ENCODE measurements around the gene KHSRP. TPM values are rescaled to one million over a fixed set of nuclear protein-coding genes. Genes with fewer than 3 reads are reported as not detected.
"Not testable (repeated sequence)": the region's sequence is repeated elsewhere in the genome, so short reads cannot be mapped to it uniquely, and the experiment has no call there.

The KHSRP gene
- total RNA-seq, 2 donors from 2014 or later = 54.0 to 83.4 TPM

DNA sequence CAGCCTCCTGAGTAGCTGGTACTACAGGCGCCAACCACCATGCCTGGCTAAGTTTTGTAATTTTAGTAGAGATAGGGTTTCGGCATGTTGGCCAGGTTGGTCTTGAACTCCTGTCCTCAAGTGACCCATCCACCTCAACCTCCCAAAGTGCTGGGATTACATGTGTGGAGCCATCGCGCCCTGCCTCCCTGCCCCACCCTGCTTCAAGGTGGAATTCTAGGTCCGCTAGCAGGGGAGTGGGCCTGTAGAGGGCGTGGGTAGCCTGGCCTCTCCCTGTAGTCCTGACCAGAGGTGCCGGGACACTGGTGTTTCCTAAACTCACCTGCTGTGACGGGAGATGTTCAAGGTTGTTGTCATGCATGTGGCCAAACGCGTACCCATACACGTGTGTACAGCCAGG lies 8.6 kb upstream of the KHSRP start:
- WGBS, 2 donors = 84 to 92% methylated on average over 2 to 11 of the region's 11 CpGs
- intact Hi-C loops (cut with DNase I) = no loop called here
- H3K27ac ChIP-seq = no peak overlapping the region
- no peaks in the 10 kb centered on the region for H3K4me1 ChIP-seq
- H3K4me3 ChIP-seq = no peak overlapping the region
- H3K9me3 ChIP-seq = no peaks in the 10 kb centered on the region
- no peaks in the 10 kb centered on the region for H3K27me3 ChIP-seq
- ATAC-seq (no peak), DNase-seq (no peak)
- no peaks in the 10 kb centered on the region for H3K36me3 ChIP-seq (replicated peaks in 1 of 2; ENCODE audit: insufficient read depth in 1 of 2, low read depth in 2 of 2)
- TF ChIP-seq, protein P1, sequence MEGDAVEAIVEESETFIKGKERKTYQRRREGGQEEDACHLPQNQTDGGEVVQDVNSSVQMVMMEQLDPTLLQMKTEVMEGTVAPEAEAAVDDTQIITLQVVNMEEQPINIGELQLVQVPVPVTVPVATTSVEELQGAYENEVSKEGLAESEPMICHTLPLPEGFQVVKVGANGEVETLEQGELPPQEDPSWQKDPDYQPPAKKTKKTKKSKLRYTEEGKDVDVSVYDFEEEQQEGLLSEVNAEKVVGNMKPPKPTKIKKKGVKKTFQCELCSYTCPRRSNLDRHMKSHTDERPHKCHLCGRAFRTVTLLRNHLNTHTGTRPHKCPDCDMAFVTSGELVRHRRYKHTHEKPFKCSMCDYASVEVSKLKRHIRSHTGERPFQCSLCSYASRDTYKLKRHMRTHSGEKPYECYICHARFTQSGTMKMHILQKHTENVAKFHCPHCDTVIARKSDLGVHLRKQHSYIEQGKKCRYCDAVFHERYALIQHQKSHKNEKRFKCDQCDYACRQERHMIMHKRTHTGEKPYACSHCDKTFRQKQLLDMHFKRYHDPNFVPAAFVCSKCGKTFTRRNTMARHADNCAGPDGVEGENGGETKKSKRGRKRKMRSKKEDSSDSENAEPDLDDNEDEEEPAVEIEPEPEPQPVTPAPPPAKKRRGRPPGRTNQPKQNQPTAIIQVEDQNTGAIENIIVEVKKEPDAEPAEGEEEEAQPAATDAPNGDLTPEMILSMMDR (IDR thresholded peaks at IDR 0.05) = no peak
- no peak for TF ChIP-seq POLR2A (IDR thresholded peaks at IDR 0.05)

- WGBS, 2 donors = 83 to 86% methylated on average over 11 of the region's 11 CpGs
- TF ChIP-seq POLR2A (IDR thresholded peaks at IDR 0.05) = no peak
- TF ChIP-seq, protein P1 (IDR thresholded peaks at IDR 0.05) = no peak
- DNase-seq (no peak), ATAC-seq (no peak)
- Histone ChIP-seq H3K4me1 (no peaks in the 10 kb centered on the region), H3K9me3 (no peaks in the 10 kb centered on the region), H3K27me3 (no peaks in the 10 kb centered on the region), H3K36me3 (replicated peaks in 1 of 2; ENCODE audit: insufficient read depth in 1 of 2, low read depth in 2 of 2) (no peaks in the 10 kb centered on the region), H3K4me3 (no peak overlapping the region), H3K27ac (no peak overlapping the region)
- intact Hi-C loops (cut with DNase I) = no loop called here
These were observed 7.3 kb upstream of the KHSRP start for GRCh38 chr19:6431891-6432290.

DNA sequence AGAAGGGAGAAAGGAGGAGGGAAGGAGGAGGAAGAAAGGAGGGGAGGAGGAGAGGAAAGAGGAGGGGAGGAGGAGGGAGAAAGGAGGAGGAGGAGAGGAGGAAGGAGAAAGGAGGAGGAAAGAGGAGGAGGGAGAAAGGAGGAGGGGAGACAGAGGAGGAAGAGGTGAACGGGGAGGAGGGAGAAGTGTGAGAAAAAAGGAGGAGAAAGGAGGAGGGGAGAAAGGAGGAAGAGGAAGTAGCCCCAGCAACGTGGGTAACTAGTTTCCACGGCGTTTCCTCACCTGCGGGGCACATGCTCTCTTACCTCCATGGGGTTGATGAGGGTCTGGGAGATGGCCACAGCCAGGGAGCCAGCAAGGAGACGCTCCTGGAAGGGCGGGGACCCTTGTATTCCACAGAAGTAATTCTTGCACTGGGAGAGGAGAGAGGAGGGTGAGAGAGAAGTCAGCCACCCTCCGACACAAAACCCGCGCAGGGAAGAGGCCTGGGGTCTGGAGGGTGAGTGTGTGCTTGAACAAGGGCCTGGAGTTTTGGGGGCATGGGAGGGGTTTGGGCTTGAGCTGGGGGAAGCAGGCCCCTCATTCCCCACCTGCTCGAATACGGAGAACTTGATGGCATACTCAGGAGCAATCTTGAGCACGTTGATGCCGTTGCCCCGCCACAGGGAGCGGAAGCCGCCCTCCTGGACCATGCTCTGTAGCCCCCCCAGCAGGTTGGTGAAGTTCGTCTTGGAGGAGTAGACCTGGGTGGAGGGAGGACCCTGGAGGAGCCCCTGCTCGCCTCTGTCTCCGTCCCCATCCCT lies 5.0 kb upstream of the KHSRP start:
- peaks cover 6% of the 10 kb centered on the region for H3K4me1 ChIP-seq
- TF ChIP-seq POLR2A (IDR thresholded peaks at IDR 0.05) = no peak
- TF ChIP-seq, protein P1 (IDR thresholded peaks at IDR 0.05) = no peak
- ATAC-seq = no peak
- H3K4me3 ChIP-seq = no peak overlapping the region
- intact Hi-C loops (cut with DNase I) = no loop called here
- no peak overlapping the region for H3K27ac ChIP-seq
- WGBS, 2 donors = 51% methylated on average over 16 to 20 of the region's 20 CpGs
- no peak for DNase-seq
- no peaks in the 10 kb centered on the region for H3K36me3 ChIP-seq (replicated peaks in 1 of 2; ENCODE audit: insufficient read depth in 1 of 2, low read depth in 2 of 2)
- H3K9me3 ChIP-seq = no peaks in the 10 kb centered on the region
- no peaks in the 10 kb centered on the region for H3K27me3 ChIP-seq

DNA sequence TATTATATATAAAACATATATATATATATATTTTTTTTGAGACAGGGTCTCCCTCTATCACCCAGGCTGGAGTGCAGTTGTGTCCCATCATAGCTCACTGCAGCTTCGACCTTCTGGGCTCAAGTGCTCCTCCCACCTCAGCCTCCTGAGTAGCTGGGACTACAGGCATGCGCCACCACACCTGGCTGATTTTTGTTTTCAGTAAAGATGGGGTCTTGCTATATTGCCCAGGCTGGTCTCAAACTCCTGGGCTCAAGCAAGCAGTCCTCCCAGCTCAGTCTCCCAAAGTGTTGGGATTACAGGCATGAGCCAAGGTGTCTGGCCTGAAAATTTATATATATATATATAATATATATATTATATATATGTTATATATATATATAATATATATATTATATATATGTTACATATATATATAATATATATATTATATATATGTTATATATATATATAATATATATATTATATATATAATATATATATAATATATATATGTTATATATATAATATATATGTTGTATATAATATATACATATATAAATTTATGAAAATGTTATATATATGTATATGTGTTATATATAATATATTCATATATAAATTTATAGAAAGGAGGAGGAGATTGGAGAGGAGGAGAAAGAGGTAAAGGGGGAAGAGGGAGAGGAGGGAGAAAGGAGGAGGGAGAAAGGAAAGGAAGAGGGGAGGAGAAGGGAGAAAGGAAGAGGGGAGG lies 4.2 kb upstream of the KHSRP start:
- H3K36me3 ChIP-seq (replicated peaks in 1 of 2; ENCODE audit: insufficient read depth in 1 of 2, low read depth in 2 of 2); H3K27me3 ChIP-seq; H3K9me3 ChIP-seq; H3K4me3 ChIP-seq; H3K4me1 ChIP-seq; DNase-seq; ATAC-seq; H3K27ac ChIP-seq; intact Hi-C loops (cut with DNase I): not testable (repeated sequence)
- 86 to 95% methylated on average over 2 of the region's 2 CpGs for WGBS, 2 donors

DNA sequence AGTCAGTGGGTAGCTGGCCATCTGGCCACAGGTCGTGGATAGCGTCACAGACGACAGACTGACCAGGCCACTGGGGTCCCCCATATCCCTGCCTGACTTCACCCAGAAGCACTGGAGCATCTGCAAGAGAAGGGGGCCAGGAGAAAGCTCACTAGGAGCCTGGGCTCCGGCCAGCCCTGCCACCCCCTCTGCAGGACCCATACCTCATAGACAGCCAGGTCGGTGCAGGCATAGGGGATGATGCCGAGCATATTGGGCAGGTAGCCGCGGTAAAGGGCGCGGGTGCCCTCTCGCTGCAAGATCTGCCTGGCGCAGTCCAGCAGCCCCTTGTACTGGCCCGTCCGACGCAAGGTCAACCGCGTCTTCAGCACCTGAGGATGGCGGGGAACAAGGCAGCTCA lies 2.5 kb upstream of the KHSRP start:
- Histone ChIP-seq H3K27me3 (no peaks in the 10 kb centered on the region), H3K4me3 (no peak overlapping the region), H3K27ac (no peak overlapping the region), H3K4me1 (peaks cover 19% of the 10 kb centered on the region), H3K36me3 (replicated peaks in 1 of 2; ENCODE audit: insufficient read depth in 1 of 2, low read depth in 2 of 2) (no peaks in the 10 kb centered on the region), H3K9me3 (no peaks in the 10 kb centered on the region)
- no peak for TF ChIP-seq POLR2A (IDR thresholded peaks at IDR 0.05)
- TF ChIP-seq, protein P1 (IDR thresholded peaks at IDR 0.05) = no peak
- no peak for ATAC-seq
- 93 to 97% methylated on average over 4 to 18 of the region's 18 CpGs for WGBS, 2 donors
- intact Hi-C loops (cut with DNase I) = no loop called here
- DNase-seq = no peak
